ENCODE data around the gene MYO1A. TPM values are rescaled to one million over a fixed set of nuclear protein-coding genes. Genes with fewer than 3 reads are reported as not detected.
"Not testable (repeated sequence)": the region's sequence is repeated elsewhere in the genome, so short reads cannot be mapped to it uniquely, and the experiment has no call there.

Gene MYO1A
- total and polyA plus RNA-seq, 7 donors, result 0.04 to 1.3 (median 0.19) TPM; not detected in 1

GRCh38 chr12:57058454-57058853 lies 8.5 kb upstream of the MYO1A start:
- Histone ChIP-seq H3K4me1 (no peaks in the 10 kb centered on the region), H3K36me3 (ENCODE audit: insufficient read depth in 1 of 2, low read depth in 1 of 2) (peaks cover 8 to 45% of the 10 kb centered on the region in 2 donors), H3K27me3 (ENCODE audit: insufficient read depth in 3 of 3, low read length in 2 of 3) (no peaks in the 10 kb centered on the region), H3K4me3 (no peak overlapping the region), H3K27ac (no peak overlapping the region), H3K9me3 (no peaks in the 10 kb centered on the region)
- DNase-seq (no peak), ATAC-seq (no peak)
- intact Hi-C loops (cut with DNase I), result no loop called here
- no peak for TF ChIP-seq CTCF (IDR thresholded peaks at IDR 0.05)
- 95 to 97% (median 97%) methylated on average over 1 of the region's 1 CpG for WGBS, 3 donors

- ATAC-seq (no peak), DNase-seq (no peak)
- Histone ChIP-seq H3K36me3 (ENCODE audit: insufficient read depth in 1 of 2, low read depth in 1 of 2) (peaks cover 8 to 40% of the 10 kb centered on the region in 2 donors), H3K4me1 (no peaks in the 10 kb centered on the region), H3K27me3 (ENCODE audit: insufficient read depth in 3 of 3, low read length in 2 of 3) (no peaks in the 10 kb centered on the region), H3K4me3 (no peak overlapping the region), H3K27ac (no peak overlapping the region), H3K9me3 (no peaks in the 10 kb centered on the region)
- intact Hi-C loops (cut with DNase I), result no loop called here
- 88 to 95% (median 92%) methylated on average over 6 of the region's 6 CpGs for WGBS, 3 donors
- no peak for TF ChIP-seq CTCF (IDR thresholded peaks at IDR 0.05)
These were observed 7.3 kb upstream of the MYO1A start for GRCh38 chr12:57057067-57057751.

- no peak for DNase-seq
- no peak overlapping the region for H3K27ac ChIP-seq
- no peaks in the 10 kb centered on the region for H3K4me1 ChIP-seq
- H3K4me3 ChIP-seq, result no peak overlapping the region
- no peak for ATAC-seq
- intact Hi-C loops (cut with DNase I), result no loop called here
- no peak for TF ChIP-seq CTCF (IDR thresholded peaks at IDR 0.05)
- WGBS, 3 donors, result 57 to 76% (median 59%) methylated on average over 3 of the region's 3 CpGs
- peaks cover 8 to 39% of the 10 kb centered on the region in 2 donors for H3K36me3 ChIP-seq (ENCODE audit: insufficient read depth in 1 of 2, low read depth in 1 of 2)
- no peaks in the 10 kb centered on the region for H3K27me3 ChIP-seq (ENCODE audit: insufficient read depth in 3 of 3, low read length in 2 of 3)
- no peaks in the 10 kb centered on the region for H3K9me3 ChIP-seq
These were observed 5.9 kb upstream of the MYO1A start for GRCh38 chr12:57055824-57056223.

- H3K9me3 ChIP-seq; DNase-seq; H3K27ac ChIP-seq; H3K4me3 ChIP-seq; intact Hi-C loops (cut with DNase I); ATAC-seq; H3K4me1 ChIP-seq; H3K27me3 ChIP-seq (ENCODE audit: insufficient read depth in 3 of 3, low read length in 2 of 3): not testable (repeated sequence)
- peaks cover 4 to 19% of the 10 kb centered on the region in 2 donors for H3K36me3 ChIP-seq (ENCODE audit: insufficient read depth in 1 of 2, low read depth in 1 of 2)
- WGBS, 3 donors, result 95 to 99% (median 96%) methylated on average over 4 of the region's 4 CpGs
These were observed 4.0 kb upstream of the MYO1A start for GRCh38 chr12:57053901-57054300.

- peaks cover 0 to 12% of the 10 kb centered on the region in 2 donors for H3K36me3 ChIP-seq (ENCODE audit: insufficient read depth in 1 of 2, low read depth in 1 of 2)
- DNase-seq; H3K9me3 ChIP-seq; ATAC-seq; H3K27ac ChIP-seq; H3K4me3 ChIP-seq; H3K27me3 ChIP-seq (ENCODE audit: insufficient read depth in 3 of 3, low read length in 2 of 3); H3K4me1 ChIP-seq; intact Hi-C loops (cut with DNase I): not testable (repeated sequence)
- 96 to 99% (median 97%) methylated on average over 4 of the region's 4 CpGs for WGBS, 3 donors
These were observed 3.2 kb upstream of the MYO1A start for GRCh38 chr12:57053146-57053545.

GRCh38 chr12:57051011-57051410 lies 1.1 kb upstream of the MYO1A start:
- intact Hi-C loops (cut with DNase I), result no loop called here

More at GRCh38 chr12:57051011-57051410, 1.1 kb upstream of the MYO1A start:
- Histone ChIP-seq H3K9me3 (no peaks in the 10 kb centered on the region), H3K4me1 (no peaks in the 10 kb centered on the region), H3K27me3 (ENCODE audit: insufficient read depth in 3 of 3, low read length in 2 of 3) (no peaks in the 10 kb centered on the region), H3K4me3 (no peak overlapping the region), H3K36me3 (ENCODE audit: insufficient read depth in 1 of 2, low read depth in 1 of 2) (no peaks in the 10 kb centered on the region), H3K27ac (no peak overlapping the region)
- WGBS, 3 donors, result 85 to 97% (median 96%) methylated on average over 1 of the region's 1 CpG
- no peak for TF ChIP-seq CTCF (IDR thresholded peaks at IDR 0.05)
- DNase-seq (no peak), ATAC-seq (no peak)
